GM18858 (cell line): ENCODE measurements around the gene PAN2.
A peak's percentile ranks its signal among the peaks of the same experiment; 100 is the strongest.
"Not testable (repeated sequence)": the region's sequence is repeated elsewhere in the genome, so short reads cannot be mapped to it uniquely, and the experiment has no call there.

Experiments used
- ATAC-seq: cut with Tn5 transposase; IDR thresholded peaks from one replicate; pipeline ENCODE4 v1.9.1; 2021; ENCODE audit not compliant: unreplicated experiment

The PAN2 gene

DNA sequence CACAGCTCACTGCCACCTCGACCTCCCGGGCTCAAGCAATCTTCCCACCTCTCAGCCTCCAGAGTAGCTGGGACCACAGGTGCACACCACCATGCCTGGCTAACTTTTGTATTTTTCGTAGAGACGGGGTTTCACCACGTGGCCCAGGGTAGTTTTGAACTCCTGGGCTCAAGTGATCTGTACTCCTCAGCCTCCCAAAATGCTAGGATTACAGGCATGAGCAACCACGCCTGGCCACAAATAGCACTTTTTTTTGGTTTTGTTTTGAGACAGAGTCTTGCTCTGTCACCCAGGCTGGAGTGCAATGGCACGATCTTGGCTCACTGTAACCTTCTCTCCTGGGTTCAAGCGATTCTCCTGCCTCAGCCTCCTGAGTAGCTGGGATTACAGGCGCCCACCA, 13.5 kb upstream of the PAN2 start:
- not testable (repeated sequence) for ATAC-seq

DNA sequence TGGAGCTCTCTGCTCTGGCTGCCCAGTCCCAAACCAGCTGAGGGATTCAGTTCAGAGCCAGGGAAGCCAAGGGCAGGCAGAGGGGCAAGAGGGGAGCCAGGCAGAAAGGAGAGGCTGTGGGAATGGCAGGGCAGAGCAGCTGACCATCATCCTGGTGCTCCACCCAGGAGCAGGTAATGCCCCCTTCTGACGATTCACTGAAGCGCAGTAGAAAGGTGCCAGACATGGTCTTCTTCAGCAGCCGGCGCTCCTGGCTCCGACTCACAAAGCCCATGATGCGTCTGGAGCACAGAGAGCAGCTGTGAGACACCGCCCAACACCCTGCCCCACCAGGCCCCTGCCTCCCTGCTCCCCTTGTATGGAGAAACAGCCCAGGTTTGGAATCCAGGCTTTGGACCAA, 12.9 kb upstream of the PAN2 start:
- no peak for ATAC-seq

DNA sequence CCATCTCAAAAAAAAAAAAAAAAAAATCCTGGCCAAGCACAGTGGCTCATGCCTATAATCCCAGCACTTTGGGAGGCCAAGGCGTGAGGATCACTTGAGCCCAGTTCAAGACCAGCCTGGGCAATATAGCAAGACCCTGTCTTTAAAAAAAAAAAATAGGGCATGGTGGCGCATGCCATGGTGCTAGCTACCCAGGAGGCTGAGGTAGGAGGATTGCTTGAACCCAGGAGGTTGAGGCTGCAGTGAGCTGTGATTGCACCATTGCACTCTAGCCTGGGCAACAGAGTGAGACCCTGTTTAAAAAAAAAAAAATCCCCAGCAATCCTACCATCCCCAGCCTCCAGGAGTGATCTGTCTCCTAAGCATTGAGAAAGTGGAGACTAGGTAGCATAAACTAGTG, 8.5 kb upstream of the PAN2 start:
- ATAC-seq: not testable (repeated sequence)

DNA sequence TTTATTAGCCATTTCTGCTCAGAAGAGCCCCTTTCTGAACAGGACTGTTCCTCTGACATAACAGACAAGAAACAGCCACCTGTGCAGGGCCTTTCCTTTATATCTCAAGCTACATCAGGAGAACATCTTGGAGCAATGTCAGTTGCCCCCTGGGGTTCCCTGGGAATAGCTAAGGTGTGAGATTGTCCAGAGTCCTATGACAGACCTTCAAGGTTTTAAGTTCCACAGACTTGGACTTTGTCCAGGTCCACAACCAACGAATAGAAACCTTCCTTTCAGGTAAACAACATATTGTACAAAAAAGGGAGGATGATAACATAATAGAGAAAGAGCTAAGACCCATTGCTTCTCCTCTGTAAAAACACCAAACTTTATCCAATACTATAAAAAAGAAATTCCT, 7.8 kb upstream of the PAN2 start:
- no peak for ATAC-seq

DNA sequence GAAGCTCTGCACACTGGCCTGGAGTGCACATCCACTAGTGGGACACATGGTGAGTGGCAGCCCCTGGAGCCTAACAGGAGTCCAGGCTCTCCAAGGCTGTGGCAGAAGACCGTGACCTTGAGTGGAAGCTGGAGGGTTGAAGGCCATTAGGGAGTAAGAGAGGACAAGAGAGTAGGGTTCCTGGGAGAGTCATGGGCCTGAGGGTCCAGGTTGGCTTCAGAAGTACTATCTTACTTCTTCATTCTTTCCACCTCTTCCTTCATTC, 5.3 kb upstream of the PAN2 start:
- no peak for ATAC-seq

DNA sequence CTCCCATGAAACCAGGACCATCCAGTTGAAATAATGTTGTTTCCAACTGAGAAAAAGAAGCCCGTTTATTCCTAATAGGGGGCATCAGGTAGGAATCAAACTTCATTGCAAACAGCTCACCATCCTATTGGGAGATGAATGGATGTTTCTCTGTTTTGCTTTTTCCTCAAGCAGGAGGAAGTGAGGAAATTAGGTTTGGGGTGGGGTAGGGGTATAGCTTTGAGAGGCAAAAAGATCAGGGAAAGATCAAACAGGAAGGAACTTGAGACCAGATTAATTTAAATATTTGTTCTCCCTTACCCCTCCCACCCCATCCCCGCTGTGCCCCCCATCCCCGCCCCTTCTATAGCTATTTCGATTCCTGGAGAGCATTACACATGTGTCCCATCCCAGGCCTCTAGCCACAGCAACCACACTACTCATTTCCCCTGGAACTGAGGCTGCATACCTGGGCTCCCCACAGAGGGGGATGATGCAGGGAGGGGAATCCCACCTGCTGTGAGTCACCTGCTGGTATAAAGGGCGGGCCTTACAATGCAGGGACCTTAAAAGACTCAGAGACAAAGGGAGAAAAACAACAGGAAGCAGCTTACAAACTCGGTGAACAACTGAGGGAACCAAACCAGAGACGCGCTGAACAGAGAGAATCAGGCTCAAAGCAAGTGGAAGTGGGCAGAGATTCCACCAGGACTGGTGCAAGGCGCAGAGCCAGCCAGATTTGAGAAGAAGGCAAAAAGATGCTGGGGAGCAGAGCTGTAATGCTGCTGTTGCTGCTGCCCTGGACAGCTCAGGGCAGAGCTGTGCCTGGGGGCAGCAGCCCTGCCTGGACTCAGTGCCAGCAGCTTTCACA, 4.7 kb upstream of the PAN2 start, which contains the start of gene IL23A:
TSS of gene IL23A (plus strand) at position 577 of the 850 bp plus-strand sequence. CDS start at position 738, 161 bp downstream.
- ATAC-seq: no peak

DNA sequence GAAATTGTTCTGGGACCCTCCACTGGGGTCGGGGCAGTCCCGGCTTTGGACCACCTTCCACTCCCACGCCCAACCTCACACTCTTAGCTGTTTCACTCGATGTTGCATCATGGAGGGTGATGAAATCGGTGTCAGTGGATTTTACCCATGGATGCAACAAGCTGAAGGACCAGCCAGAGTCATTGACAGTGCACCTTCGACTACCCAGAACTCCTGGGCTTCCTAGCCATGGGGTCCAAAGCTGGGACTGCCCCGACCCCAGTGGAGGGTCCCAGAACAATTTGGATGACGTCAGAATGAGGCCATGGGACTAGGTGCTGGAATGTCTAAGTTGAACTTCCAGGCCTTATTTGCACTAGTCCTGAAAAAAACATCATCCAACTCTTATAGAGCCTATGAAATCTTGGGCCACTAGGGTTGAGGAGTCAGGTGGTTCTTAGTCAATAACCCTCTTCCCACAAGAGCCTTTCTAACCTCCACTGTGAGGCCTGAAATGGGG, 4.0 kb upstream of the PAN2 start:
- no peak for ATAC-seq

DNA sequence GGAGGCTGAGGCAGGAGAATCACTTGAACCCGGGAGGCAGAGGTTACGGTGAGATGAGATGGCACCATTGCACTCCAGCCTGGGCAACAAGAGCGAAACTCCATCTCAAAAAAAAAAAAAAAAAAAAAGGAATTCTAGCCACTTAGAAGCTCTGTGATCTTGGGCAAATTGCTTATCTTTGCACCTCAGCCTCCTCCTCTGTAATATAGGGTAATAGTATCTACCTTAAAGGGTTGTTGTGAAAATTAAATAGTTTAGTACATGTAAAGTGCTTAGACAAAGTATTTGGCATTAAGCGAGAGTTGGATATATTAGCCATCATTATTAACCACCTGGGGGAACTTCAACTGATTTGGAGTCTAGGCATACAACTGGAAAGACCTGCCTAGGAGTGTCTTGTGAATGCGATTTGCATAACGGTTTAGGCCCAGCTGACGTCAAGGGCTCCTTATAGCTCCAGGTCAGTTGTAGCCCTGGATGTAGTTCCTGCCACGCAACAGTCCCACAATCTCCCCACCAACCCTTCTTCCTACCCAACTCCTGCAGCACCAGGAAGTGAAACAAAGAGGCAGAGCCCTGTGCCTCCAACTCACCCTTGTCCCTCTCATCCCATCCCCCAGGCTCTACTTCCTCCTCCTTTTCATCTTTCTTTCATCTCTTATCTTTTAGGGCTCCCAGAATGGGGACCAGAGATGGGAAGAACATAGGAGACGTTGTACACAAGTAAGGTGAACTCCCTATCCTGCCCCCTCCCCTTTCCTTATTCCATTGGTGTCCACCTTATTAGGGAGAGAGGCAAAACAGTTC, 2.8 kb upstream of the PAN2 start:
- no peak for ATAC-seq

DNA sequence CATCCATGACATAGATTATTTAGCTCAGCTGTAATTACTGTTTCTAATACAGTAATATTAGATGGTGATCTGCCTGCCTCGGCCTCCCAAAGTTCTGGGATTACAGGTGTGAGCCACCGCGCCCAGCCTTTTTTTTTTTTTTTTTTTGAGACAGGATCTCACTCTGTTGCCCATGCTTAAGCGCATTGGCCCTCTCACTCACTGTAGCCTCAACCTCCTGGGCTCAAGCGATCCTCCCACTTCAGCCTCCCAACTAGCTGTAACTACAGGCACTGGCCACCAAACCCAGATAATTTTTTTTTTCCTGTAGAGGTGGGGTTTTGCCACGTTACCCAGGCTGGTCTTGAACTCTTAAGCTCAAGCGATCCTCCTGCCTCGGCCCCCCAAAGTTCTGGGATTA, 1.7 kb upstream of the PAN2 start:
- ATAC-seq: not testable (repeated sequence)

DNA sequence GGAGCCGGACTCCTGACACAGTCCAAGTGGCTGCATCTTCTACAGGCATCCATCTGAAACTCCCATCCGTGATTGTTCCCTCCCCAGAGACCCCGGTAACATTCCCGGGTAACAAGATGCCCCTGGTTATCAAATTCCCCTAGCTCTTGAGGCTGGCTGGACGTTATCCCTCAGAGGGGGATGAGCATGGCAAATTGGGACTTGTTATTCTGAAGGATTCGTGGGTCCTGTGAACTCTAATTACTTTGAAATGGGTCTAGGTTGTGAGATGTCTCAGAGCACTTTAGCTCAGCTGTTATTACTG, 642 bp upstream of the PAN2 start:
- ATAC-seq: no peak

DNA sequence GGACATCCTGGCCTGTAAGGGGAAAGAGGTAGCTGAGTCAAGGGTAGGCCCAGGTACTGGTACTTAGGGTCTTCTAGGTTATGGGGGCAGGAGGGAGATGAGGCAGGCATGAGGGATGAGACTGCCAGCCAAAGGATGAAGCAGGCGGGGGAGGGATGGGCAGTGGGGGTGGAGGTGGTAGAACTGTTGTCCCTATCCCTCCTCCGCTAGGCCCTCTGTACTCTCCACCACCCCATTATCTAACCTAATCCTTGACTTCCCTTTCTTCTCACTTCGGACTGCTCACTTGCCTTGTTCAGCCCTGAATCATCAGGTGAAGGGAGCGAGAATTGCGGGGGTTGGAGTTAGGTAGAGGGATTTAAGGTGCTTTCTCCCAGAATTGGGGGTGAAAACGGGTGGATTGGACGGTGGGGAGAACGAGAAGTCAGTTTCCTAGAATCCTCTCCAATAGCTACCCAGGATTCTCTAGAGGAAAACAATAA, 562 bp downstream of the PAN2 start:
- no peak for ATAC-seq

DNA sequence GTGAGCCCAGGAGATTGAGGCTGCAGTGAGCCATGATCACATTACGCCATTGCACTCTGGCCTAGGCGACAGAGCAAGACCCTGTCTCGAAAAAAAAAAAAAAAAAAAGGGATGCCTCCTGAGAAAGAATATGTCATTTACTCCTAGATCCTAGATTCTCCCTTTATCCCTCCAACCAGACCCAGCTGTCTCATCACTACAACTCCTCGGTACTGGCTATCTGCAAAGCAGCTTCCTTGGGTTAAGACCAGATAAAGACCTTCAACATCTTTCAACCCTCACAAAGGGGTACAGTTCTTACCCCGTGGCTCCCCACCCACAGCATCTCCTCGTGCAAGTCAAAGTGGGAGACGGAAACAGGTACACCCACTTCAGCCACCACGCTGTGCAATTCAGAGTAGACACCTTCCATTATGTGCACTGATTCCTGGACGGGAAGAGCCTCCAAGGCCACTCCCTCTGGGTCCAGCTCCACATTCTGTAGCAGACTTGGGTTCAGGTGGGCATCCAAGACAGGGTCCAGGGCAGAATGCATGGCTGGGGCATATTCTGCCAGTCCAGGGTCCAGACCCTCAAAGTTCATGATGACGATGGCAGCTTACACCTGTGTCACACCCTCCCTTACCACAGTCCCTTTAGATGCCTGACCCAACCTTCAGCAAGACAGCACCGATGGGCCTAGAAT, 1.1 kb downstream of the PAN2 start:
- ATAC-seq: no peak

DNA sequence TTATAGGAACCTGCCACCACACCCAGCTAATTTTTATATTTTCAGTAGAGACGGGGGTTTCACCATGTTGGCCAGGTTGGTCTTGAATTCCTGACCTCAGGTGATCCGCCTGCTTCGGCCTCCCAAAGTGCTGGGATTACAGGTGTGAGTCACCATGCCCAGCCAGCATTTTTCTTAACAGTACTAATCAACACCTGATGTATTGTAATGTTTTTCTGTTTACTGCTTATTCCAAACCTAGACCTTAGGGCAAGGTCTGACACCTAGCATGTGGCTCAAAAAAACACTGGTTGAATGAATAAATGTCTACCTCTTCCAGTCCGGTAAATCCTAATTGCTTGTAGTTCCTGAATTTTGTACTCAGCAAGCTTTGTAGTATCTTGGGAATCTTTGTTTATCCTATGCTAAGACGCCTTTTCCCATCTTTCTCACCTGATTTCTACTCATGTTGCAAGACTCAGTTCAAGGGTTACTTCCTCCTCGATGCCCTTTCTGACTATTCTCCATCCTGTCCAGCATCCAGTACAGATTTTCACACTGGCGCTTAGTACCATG, 2.8 kb downstream of the PAN2 start:
- no peak for ATAC-seq

DNA sequence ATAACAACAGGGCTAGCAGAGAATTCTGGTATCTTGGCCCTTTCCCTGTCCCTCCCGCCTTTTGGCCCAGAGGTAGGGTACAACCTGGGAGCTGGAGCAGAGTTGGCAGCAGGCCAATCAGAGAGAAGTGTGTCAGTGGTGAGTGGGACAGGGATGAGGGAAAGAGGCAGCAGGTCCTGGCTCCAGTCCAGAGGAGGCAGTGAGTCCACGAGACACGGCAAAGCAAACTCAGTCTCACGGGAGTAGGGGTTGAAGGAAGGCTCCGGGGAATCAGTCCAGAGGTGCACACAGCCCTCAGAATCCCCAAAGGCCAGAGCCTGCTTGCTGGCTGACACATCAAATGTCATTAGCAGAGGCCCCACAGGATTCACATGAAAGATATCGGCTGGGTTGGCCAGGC, 7.3 kb downstream of the PAN2 start:
- no peak for ATAC-seq

DNA sequence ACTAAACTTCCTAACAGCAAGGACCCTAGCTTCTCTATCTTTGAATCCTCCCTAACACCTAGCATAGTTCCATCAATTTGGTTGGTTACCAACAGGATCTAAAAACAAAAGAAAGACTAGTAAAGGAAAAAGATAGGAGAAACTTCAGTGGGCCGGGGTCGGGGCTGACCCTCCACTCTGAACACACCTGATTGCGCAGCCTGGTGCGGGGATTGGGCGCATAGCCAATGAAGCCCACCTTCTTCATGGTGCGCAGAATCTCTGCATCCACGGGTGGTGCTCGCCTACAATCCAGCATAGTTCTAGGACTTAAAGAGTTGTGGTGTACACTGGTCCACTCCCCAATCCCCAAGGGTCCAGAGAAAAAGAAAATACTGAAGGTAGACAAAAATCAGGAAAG, 7.7 kb downstream of the PAN2 start:
- ATAC-seq: no peak

DNA sequence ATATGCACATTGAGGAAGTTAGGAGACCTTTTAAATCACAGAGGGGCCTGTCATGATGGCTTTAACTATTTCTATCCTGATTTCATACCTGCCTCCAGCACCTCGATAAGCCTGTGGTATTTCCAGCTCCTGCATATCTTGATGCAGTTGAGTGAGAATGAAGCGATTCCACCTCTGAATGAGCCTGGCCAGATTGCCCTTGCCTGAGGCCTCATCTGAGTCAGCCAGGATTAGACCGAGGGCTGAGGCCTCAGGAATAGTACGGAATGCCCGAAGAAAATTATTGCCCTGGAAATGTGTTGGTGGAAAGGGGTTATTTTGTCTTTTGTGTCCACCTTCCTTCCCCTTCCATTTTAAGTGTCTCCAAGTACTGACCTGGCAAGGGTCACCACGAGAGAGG, 9.6 kb downstream of the PAN2 start:
- ATAC-seq: no peak

DNA sequence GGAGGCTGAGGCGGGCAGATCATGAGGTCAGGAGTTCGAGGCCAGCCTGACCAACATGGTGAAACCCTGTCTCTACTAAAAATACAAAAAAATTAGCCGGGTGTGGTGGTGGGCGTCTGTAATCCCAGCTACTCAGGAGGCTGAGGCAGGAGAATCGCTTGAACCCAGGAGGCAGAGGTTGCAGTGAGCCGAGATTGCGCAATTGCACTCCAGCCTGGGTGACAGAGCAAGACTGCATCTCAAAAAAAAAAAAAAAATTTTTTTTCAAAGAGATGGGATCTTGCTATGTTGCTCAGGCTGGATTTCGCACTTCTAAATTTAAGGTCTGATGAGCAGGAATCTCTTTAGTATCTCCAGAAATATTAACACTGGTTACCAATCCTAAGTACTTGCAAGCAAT, 12.2 kb downstream of the PAN2 start:
- ATAC-seq: not testable (repeated sequence)

DNA sequence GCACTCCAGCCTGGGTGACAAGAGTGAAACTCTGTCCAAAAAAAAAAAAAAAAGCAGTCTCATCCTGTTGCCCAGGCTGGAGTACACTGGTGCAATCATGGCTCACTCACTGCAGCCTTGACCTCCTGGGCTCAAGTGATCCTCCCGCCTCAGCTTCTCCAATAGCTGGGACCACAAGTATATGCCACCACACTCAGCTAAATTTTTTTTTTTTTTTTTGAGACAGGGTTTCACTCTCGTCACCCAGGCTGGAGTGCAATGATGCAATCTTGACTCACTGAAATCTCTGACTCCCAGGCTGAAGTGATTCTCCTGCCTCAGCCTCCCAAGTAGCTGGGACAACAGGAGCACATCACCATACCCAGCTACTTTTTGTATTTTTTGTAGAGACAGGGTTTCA, 12.8 kb downstream of the PAN2 start:
- no peak for ATAC-seq

DNA sequence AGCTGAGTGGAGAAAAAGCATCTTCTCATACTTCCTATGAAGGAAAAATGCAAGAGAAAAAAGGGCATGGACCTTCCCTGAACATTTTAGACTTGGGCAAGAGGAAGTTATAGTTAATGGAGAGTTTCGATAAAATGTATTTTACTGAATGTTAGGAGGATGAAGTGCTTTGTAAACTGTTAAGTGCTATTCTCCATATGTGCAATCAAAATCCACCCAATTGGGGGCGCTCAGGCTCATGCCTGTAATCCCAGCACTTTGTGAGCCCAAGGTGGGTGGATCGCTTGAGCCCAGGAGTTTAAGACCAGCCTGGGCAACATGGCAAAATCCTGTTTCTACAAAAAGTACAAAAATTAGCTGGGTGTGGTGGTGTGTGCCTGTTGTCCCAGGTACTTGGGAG, 16.1 kb downstream of the PAN2 start:
- no peak for ATAC-seq

DNA sequence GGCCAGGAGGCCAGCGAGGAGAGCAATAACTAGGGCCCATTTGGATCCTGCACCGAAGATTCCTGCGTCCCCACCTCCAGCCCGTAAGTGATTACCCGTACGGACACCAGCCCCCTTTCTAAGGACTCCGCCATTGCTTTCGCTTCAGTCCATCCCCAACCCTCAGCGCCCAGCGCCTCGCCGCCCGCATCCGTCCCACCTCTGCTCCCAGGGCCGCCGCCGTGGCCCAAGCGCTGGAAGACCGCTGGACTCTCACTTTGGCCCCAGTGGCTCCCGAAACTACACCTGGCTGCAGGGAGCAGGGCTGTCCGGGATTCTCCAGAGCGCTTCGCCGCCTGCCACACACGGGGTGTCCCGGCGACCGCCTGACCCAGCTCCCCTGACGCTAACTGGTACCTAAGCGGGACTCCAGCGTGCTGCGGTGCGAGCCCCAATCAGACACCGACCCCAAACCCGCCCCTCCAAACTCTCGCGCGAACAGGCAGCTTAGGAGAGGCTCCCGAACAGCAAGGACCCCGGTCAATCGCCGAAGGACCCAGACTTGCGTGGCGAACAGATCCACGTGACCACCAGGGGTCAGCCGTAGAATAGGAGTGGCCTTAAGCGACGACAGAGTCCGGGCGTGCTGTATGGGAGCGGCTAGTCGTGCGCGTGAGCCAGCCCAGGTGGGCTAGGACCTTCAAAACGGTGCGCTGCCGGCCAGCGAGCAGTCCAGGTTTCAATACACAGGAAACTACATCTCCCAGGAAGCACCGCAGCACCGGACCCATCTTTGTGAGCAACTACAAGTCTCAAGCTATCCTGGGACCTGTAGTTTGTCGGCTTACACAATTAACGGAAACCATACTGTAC, 18.0 kb downstream of the PAN2 start, which contains the start of gene CNPY2:
TSS of gene CNPY2 (minus strand) at position 367 of the 852 bp plus-strand sequence. CDS start 771 bp downstream, outside the sequence.
- ATAC-seq: peak; percentile 79
